K562 (cell line): ENCODE measurements around the gene PLXNA2. TPM values are rescaled to one million over a fixed set of nuclear protein-coding genes. Genes with fewer than 3 reads are reported as not detected.
A peak's percentile ranks its signal among the peaks of the same experiment; 100 is the strongest.

Experiments
- ATAC-seq: fragments of 200-7000 bp; cut with Tn5 transposase; 3 replicates; pipeline ENCODE4 v1.9.1; 2020; ENCODE audit warnings: moderate library complexity
- BruUV-seq: library from RNA; stranded (reverse); fragments of 400-500 nt; replicated peaks from 2 replicates; lab custom pipeline; 2021; lab: Mats Ljungman, UMichigan
- CTCF ChIA-PET: fragments of 300-600 bp; formaldehyde crosslinking; extraction: SDS; loops from one replicate; lab custom pipeline; 2021; ENCODE audit warnings: low intra/inter-chr PET ratio; lab: Yijun Ruan, JAX
- POLR2A ChIA-PET: fragments of 300-600, 350-650 bp; sonication (Branson Sonifier 250); formaldehyde crosslinking; extraction: SDS; loops from one replicate; lab custom pipeline; 2021; ENCODE audit warnings: antibody characterized with exemption, inconsistent platforms; lab: Yijun Ruan, JAX
- DNase-seq, 4 experiments: peaks; one replicate each; pipeline versions ENCODE4 v3.0.0 to v3.0.0-alpha.2; 2011 to 2018; ENCODE audit warnings: low spot score in 3 of 4, mixed read lengths in 3 of 4; ENCODE audit errors: extremely low read depth in 1 of 4
- FAIRE-seq: peaks from 2 replicates; lab custom pipeline; 2011; peaks lifted over from hg19 to GRCh38; lab: Jason Lieb, UNC
- H2AFZ ChIP-seq: 2 replicates; pipeline ENCODE4 v1.6.0; 2011; ENCODE audit warnings: low read depth, low read length, control low read depth, inconsistent platforms
- H3K27ac ChIP-seq: fragments of 200-600 bp; 3 replicates; pipeline ENCODE4 v1.8.0; 2011; ENCODE audit warnings: low read depth, mild to moderate bottlenecking, control low read depth, inconsistent platforms, low read length, moderate library complexity, mixed read lengths; ENCODE audit errors: extremely low read depth
- H3K27me3 ChIP-seq, 2 experiments: fragments of 300-600 bp in 1 of 2; 2 replicates in 1 of 2; 3 replicates in 1 of 2; pipeline versions ENCODE4 v1.6.0 to v1.8.0; 2011; ENCODE audit warnings: inconsistent platforms in 2 of 2, low read length in 2 of 2, mild to moderate bottlenecking in 1 of 2, mixed read lengths in 1 of 2, moderate library complexity in 1 of 2; ENCODE audit not compliant: control insufficient read depth in 2 of 2, insufficient read depth in 2 of 2
- H3K36me3 ChIP-seq: fragments of 300-600 bp; 3 replicates; pipeline ENCODE4 v1.8.0; 2011; ENCODE audit warnings: mild to moderate bottlenecking, low read length, inconsistent platforms; ENCODE audit not compliant: control insufficient read depth, insufficient read depth
- H3K4me1 ChIP-seq, 2 experiments: fragments of 200-600 bp in 1 of 2; replicated peaks in 1 of 2; 2 replicates in 1 of 2; 3 replicates in 1 of 2; pipeline versions ENCODE4 v1.5.1 to v1.8.0; 2011; ENCODE audit warnings: inconsistent platforms in 2 of 2, low read length in 2 of 2, mild to moderate bottlenecking in 1 of 2, mixed read lengths in 1 of 2, moderate library complexity in 1 of 2; ENCODE audit not compliant: control insufficient read depth in 2 of 2, insufficient read depth in 2 of 2
- H3K4me2 ChIP-seq: 2 replicates; pipeline ENCODE4 v1.6.1; 2011; ENCODE audit warnings: low read length, control low read depth, inconsistent platforms, mixed read lengths; ENCODE audit not compliant: insufficient read depth
- H3K4me3 ChIP-seq: fragments of 200-600 bp; sonication (generic), shearing (Covaris generic); 2 replicates; pipeline ENCODE4 v1.5.1; 2016; ENCODE audit warnings: control low read depth, inconsistent platforms
- H3K79me2 ChIP-seq: fragments of 200-600 bp; 3 replicates; pipeline ENCODE4 v1.8.0; 2011; ENCODE audit warnings: low read length, inconsistent platforms; ENCODE audit not compliant: control insufficient read depth, insufficient read depth
- H3K9ac ChIP-seq, 2 experiments: 2 replicates each; pipeline versions ENCODE4 v1.6.0 to v1.6.1; 2011; ENCODE audit warnings: low read depth in 2 of 2, low read length in 2 of 2, control low read depth in 1 of 2, inconsistent platforms in 1 of 2, mild to moderate bottlenecking in 1 of 2, mixed read lengths in 1 of 2; ENCODE audit not compliant: insufficient read depth in 1 of 2
- H3K9me1 ChIP-seq: one replicate; pipeline ENCODE4 v1.6.0; 2011; ENCODE audit warnings: inconsistent platforms, mild to moderate bottlenecking, low read length, moderate library complexity; ENCODE audit not compliant: control insufficient read depth, insufficient read depth
- H3K9me3 ChIP-seq: replicated peaks from 2 replicates; pipeline ENCODE4 v1.5.1; 2011; ENCODE audit warnings: low read depth, low read length, inconsistent platforms; ENCODE audit not compliant: control insufficient read depth, insufficient read depth
- H4K20me1 ChIP-seq: replicated peaks from 2 replicates; pipeline ENCODE4 v1.6.1; 2011; ENCODE audit warnings: low read length, inconsistent platforms, mixed read lengths; ENCODE audit not compliant: control insufficient read depth, insufficient read depth
- ARNT ChIP-seq, 2 experiments: fragments of 450-650 bp; IDR thresholded peaks; 2 replicates each; pipeline ENCODE4 v1.6.1; 2016; ENCODE audit warnings: mild to moderate bottlenecking in 1 of 2
- BRCA1 ChIP-seq, 2 experiments: fragments of 450-650 bp in 1 of 2; sonication (generic) in 1 of 2; formaldehyde crosslinking in 1 of 2; IDR thresholded peaks; 2 replicates each; pipeline versions ENCODE4 v1.5.0 to v1.6.1; 2017 to 2020; ENCODE audit warnings: mild to moderate bottlenecking in 1 of 2, missing genetic modification reagents in 1 of 2
- CXXC5 ChIP-seq: fragments of 250-450 bp; sonication (Bioruptor Pico); IDR thresholded peaks from 2 replicates; pipeline ENCODE4 v1.8.0; 2022; ENCODE audit warnings: inconsistent platforms, mild to moderate bottlenecking, moderate library complexity
- GABPB1 ChIP-seq: sonication (generic); formaldehyde crosslinking; IDR thresholded peaks from 2 replicates; pipeline ENCODE4 v1.8.0; 2022; ENCODE audit warnings: mild to moderate bottlenecking, missing genetic modification reagents
- MTA3 ChIP-seq: fragments of 450-650 bp; formaldehyde crosslinking; IDR thresholded peaks from 2 replicates; pipeline ENCODE4 v1.6.1; 2017; ENCODE audit warnings: mild to moderate bottlenecking, borderline replicate concordance
- NR2F6 ChIP-seq: fragments of 450-650 bp; formaldehyde crosslinking; IDR thresholded peaks from 2 replicates; pipeline ENCODE4 v1.4.0; 2020; ENCODE audit warnings: mild to moderate bottlenecking
- PHF8 ChIP-seq: fragments of 200-600 bp; sonication (generic); IDR thresholded peaks from 2 replicates; pipeline ENCODE4 v1.6.1; 2012; ENCODE audit warnings: mixed run types, mild to moderate bottlenecking, inconsistent platforms, low read length, moderate library complexity, borderline replicate concordance
- PHTF2 ChIP-seq: fragments of 250-450 bp; sonication (Bioruptor Pico); IDR thresholded peaks from 2 replicates; pipeline ENCODE4 v1.5.0; 2021; ENCODE audit warnings: mild to moderate bottlenecking
- SMC3 ChIP-seq: conservative IDR thresholded peaks from 2 replicates; pipeline ENCODE4 v1.6.1; 2011; ENCODE audit warnings: low read depth, low read length, improper control_type of control experiment; ENCODE audit not compliant: insufficient read depth
- SREBF1 ChIP-seq: fragments of 150-350 bp; IDR thresholded peaks from 2 replicates; pipeline ENCODE4 v1.6.1; 2014; ENCODE audit warnings: antibody characterized with exemption, low read depth, low read length, borderline replicate concordance
- ZBTB11 ChIP-seq, 3 experiments: fragments of 200-800 bp in 1 of 3; fragments of 250-450 bp in 1 of 3; fragments of 450-650 bp in 1 of 3; sonication (Bioruptor Pico) in 1 of 3; sonication (Bioruptor generic) in 1 of 3; formaldehyde crosslinking in 1 of 3; IDR thresholded peaks; 2 replicates each; pipeline versions ENCODE4 v1.6.1 to v1.8.0; 2016 to 2022; ENCODE audit warnings: mild to moderate bottlenecking in 2 of 3, missing genetic modification characterization in 2 of 3, missing compliant biosample characterization in 1 of 3, moderate library complexity in 1 of 3
- ZNF316 ChIP-seq: fragments of 450-650 bp; IDR thresholded peaks from 2 replicates; pipeline ENCODE4 v1.6.1; 2016
- ZNF354B ChIP-seq: fragments of 250-450 bp; sonication (Bioruptor Pico); IDR thresholded peaks from 2 replicates; pipeline ENCODE4 v1.4.0; 2020
- ZNF507 ChIP-seq: conservative IDR thresholded peaks from 2 replicates; pipeline ENCODE4 v1.6.1; 2017; ENCODE audit warnings: missing genetic modification characterization, missing compliant biosample characterization
- WGBS: fragments of 100-300 bp; shearing (Covaris generic); methylation state at CpG from one replicate; pipeline ENCODE4 v1.1.6; 2016; ENCODE audit warnings: low coverage, mixed read lengths; ENCODE audit not compliant: insufficient coverage; ENCODE audit errors: missing lambda C conversion rate; 5-methylcytosine and 5-hydroxymethylcytosine counted together
- in situ Hi-C: fragments of 300-500 bp; cut with MboI; formaldehyde crosslinking; loops from 4 replicates; pipeline ENCODE4 v1.15.0; 2018; ENCODE audit warnings: inconsistent platforms, mixed read lengths
- intact Hi-C: fragments of 100-400 bp; cut with micrococcal nuclease; formaldehyde crosslinking; loops from 2 replicates; pipeline ENCODE4 v1.14.2; 2022
- polyA plus RNA-seq, 8 experiments: library from polyadenylated mRNA; depleted of rRNA in 4 of 8; stranded (reverse) in 5 of 8; unstranded in 3 of 8; fragments of >200 nt; fragmentation: Nextera tagmentation in 2 of 8; fragmentation: Illumina TruSeq in 1 of 8; extraction: Ambion mirVana in 2 of 8; extraction: Trizol in 1 of 8; gene quantifications; 2 replicates each; pipeline versions ENCODE4 v1.2.1 to v1.2.3, GENCODE V29; 2011 to 2014; ENCODE audit warnings: inconsistent platforms in 1 of 8, missing spikeins in 1 of 8
- total RNA-seq, 7 experiments: library from RNA; depleted of rRNA in 6 of 7; stranded (reverse); fragments of >200 nt in 6 of 7; fragmentation: Illumina TruSeq in 2 of 7; extraction: Trizol in 2 of 7; gene quantifications; 2 replicates each; pipeline versions ENCODE4 v1.2.1 to v1.2.3, GENCODE V29; 2011 to 2021; ENCODE audit warnings: low replicate concordance in 1 of 7

The PLXNA2 gene
- total and polyA plus RNA-seq, 9 of the 15 experiments (the other 6 are each of a cell fraction or from before 2014, with no cell fraction given): 0.01 to 1.3 (median 0.32) TPM

GRCh38 chr1:208217781-208218180 is 26.4 kb downstream of the PLXNA2 start:
- H3K4me3 ChIP-seq: no peak overlapping the region
- ChIA-PET CTCF (no interaction called here), POLR2A (interaction anchor here (0.5 to 1.3 kb wide), 4 partner anchors 10 to 314 kb away, joined by 3 to 8 read pairs (median 5); no protein-coding TSS in a partner anchor)
- no peaks in the 10 kb centered on the region; a peak in 1 of 5 replicates for H3K27me3 ChIP-seq
- in situ Hi-C loops: no loop called here
- no TSS peak for BruUV-seq
- H3K36me3 ChIP-seq: no peaks in the 10 kb centered on the region
- intact Hi-C loops: no loop called here
- no peaks in the 10 kb centered on the region for H3K79me2 ChIP-seq
- H3K9me1 ChIP-seq: no peaks in the 10 kb centered on the region
- ATAC-seq (no peak), DNase-seq (peak in 3 of 4 experiments; percentile 29 to 51 (median 45)), FAIRE-seq (no peak)
- peak overlapping the region; percentile 48 for H2AFZ ChIP-seq
- 51% methylated on average over 10 of the region's 10 CpGs for WGBS
- H3K9ac ChIP-seq: peak overlapping the region in 1 of 2 experiments; percentile 46; a peak in 1 of 4 replicates
- peaks cover 49 to 50% of the 10 kb centered on the region in 2 experiments for H3K4me1 ChIP-seq
- H3K4me2 ChIP-seq: no peak overlapping the region
- H4K20me1 ChIP-seq: no peaks in the 10 kb centered on the region
- H3K9me3 ChIP-seq: no peaks in the 10 kb centered on the region
- no peak overlapping the region for H3K27ac ChIP-seq
- TF ChIP-seq PHF8 (peak; percentile 10; the same call in 1 of the 2 replicates), BRCA1 (IDR thresholded peaks at IDR 0.05) (no peak), BRCA1 (CRISPR knock-in tag; IDR thresholded peaks at IDR 0.05) (no peak), SREBF1 (no peak), ZNF354B (CRISPR knock-in tag) (no peak), ARNT (IDR thresholded peaks at IDR 0.05) (no peak), ZBTB11 (CRISPR knock-in tag; IDR thresholded peaks at IDR 0.05) (peak in 1 of 3 experiments; percentile 43; a peak in 1 of 6 replicates), NR2F6 (CRISPR knock-in tag) (no peak), GABPB1 (CRISPR knock-in tag) (no peak), PHTF2 (CRISPR knock-in tag) (no peak), ZNF316 (0 out of 2 replicates have a peak, but pooled peaks have one; percentile 3), MTA3 (peak; percentile 17; the same call in 1 of the 2 replicates), CXXC5 (no peak), SMC3 (no peak), ZNF507 (tag) (no peak)
